HG03159 (cell line): ENCODE results near the gene PLPPR2.
"Not testable (repeated sequence)": the region's sequence is repeated elsewhere in the genome, so short reads cannot be mapped to it uniquely, and the experiment has no call there.

Source experiments
- ATAC-seq: cut with Tn5 transposase; IDR thresholded peaks from one replicate; pipeline ENCODE4 v1.9.1; 2021; ENCODE audit warnings: mild to moderate bottlenecking, moderate library complexity; ENCODE audit not compliant: unreplicated experiment

Gene PLPPR2

GRCh38 chr19:11390933-11391680 is 35.9 kb downstream of the PLPPR2 start:
- no peak for ATAC-seq

GRCh38 chr19:11397089-11397610 is 41.9 kb downstream of the PLPPR2 start:
- ATAC-seq: no peak

- ATAC-seq: no peak
Measured at GRCh38 chr19:11399667-11400066, 44.4 kb downstream of the PLPPR2 start.

- no peak for ATAC-seq
Measured at GRCh38 chr19:11400798-11401197, 45.6 kb downstream of the PLPPR2 start.

DNA sequence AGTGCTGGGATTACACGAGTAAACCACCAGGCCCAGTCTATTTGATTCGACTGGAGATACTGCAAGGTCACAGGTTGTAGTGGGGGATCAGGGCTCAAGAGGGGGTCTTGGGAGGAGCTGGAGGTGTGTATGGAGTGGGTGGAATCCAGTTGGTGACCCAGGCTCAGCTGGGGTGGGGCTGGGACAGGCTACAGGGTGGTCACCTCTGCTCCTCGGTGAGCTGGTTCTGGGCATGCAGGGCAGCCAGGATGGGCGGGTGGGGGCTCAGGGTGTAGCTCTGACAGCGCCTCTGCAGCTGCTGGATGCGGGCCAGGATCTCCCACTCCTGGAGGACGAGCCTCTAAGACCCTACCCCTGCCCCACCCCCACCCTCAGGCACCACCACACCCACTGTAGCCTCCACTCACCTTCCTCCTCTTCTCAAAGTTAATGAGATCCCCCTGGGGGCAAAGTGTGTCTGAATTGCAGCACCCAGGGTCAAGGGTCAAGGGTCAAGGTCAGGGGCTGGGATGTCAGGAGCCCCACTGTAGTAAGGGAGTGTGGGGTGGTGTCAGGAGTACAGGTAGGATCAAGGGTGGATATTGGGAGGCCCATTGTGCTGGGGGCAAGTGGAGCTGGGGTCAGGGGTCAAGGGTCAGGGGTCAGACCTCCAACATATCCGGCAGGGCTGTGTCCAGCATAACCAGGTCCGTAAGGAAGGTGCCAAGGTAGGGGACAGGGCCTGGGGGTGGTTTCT is 46.7 kb downstream of the PLPPR2 start:
- ATAC-seq: no peak

- ATAC-seq: no peak
Measured at GRCh38 chr19:11404588-11405222, 49.5 kb downstream of the PLPPR2 start.

DNA sequence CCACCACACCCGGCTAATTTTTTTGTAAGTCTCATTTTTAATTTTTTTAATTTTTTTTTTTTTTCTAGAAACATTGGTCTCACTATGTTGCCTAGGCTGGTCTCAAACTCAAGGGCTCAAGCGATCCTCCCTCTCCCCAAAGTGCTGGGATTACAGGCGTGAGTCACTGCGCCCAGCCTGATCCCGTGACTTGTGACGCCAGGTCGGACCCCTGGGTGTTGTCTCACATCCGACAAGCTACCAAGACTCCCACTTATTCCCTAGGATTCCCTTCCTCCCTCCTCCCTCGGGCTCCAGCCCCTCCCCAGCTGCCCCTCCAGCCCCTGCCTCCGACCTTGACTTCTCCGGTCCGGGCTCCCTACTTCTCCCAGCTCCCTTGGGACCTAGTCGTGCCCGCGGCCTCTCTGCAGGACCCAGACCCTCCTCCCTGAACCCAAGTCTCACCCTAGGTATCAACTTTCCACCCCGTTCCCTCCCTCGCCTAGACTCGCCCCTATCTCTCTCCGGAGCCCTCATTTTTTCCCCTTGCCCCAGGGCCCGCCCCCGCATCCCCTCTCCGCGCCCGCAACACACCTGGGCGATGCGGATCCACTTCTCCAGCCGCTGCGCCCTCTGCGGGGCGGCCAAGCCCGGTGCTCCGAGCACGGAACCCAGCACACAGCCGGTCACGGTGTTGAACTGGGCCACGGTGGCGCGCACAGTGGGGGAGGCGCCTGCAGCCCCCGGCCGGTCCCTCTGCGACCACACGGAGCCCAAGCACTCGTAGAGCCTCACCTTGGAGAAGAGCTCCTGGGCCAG is 50.8 kb downstream of the PLPPR2 start:
- ATAC-seq: no peak

GRCh38 chr19:11406703-11407236 is 51.5 kb downstream of the PLPPR2 start:
- ATAC-seq: not testable (repeated sequence)

DNA sequence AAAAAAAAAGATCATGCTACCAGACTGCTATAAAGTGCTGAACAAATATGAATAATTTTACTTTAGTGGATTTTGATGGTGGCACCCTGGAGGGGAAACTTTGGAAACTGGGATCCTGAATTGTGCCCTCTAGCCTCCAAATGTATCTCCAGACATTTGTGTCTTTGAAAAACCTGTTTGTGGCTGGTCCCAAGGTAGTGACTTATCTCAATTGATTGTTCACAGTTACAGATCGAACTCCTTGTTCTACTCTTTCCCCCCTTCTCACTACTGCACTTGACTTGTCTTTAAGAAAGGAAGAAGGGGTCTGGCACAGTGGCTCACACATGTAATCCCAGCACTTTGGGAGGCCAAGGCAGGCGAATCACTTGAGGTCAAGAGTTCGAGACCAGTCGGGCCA is 53.4 kb downstream of the PLPPR2 start:
- ATAC-seq: no peak

DNA sequence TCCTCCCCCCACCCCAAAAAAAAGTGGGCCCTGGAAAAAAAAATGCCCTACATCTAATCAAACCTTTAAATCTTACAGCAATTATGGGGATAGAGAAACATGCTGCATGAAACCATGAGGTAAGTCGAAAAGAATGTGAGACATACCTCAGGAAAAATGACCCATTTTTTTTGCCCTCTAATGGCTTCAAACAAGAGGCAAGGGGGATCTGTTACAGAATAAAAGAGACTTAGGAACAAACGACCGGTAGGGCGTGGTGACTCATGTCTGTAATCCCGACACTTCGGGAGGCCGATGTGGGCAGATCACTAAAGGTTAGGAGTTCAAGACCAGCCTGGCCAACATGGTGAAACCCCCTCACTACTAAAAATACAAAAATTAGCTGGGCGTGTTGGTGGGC is 55.5 kb downstream of the PLPPR2 start:
- ATAC-seq: no peak

GRCh38 chr19:11414544-11414943 is 59.3 kb downstream of the PLPPR2 start:
- no peak for ATAC-seq
